Measurements from ENCODE around the gene DSCAM. TPM values are rescaled to one million over a fixed set of nuclear protein-coding genes. Genes with fewer than 3 reads are reported as not detected.

The DSCAM gene
- total and polyA plus RNA-seq, 12 donors: under 0.01 to 0.11 (median 0.07) TPM; not detected in 5

DNA sequence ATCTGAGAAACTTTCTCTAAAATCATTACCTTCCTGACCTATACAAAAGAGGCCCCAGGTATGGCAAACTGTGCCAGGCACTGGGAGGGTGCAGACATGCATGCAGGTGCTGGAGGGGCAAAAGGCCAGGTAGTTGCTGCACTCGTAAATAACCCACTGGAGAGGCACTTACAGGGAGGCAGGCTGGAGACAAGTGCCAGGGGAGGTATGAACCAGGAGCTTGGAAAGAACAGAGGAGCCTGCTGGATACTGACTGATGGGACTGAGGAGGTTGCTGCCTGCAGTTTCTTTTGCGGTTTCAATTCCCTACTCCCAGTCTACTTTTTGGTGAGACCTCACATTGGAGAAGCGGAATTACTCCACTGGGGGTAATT is 113.9 kb downstream of the DSCAM start:
- Histone ChIP-seq H3K4me1 (replicated peaks in 1 of 2) (no peaks in the 10 kb centered on the region), H3K27me3 (no peaks in the 10 kb centered on the region), H3K36me3 (replicated peaks in 1 of 2) (no peaks in the 10 kb centered on the region), H3K27ac (no peak overlapping the region), H3K9me3 (replicated peaks in 1 of 3) (no peaks in the 10 kb centered on the region), H3K4me3 (no peak overlapping the region)
- WGBS, 4 donors: 68 to 83% (median 80%) methylated on average over 3 of the region's 3 CpGs
- DNase-seq: no peak
- TF ChIP-seq POLR2A (IDR thresholded peaks at IDR 0.05): no peak
- TF ChIP-seq, protein P1, sequence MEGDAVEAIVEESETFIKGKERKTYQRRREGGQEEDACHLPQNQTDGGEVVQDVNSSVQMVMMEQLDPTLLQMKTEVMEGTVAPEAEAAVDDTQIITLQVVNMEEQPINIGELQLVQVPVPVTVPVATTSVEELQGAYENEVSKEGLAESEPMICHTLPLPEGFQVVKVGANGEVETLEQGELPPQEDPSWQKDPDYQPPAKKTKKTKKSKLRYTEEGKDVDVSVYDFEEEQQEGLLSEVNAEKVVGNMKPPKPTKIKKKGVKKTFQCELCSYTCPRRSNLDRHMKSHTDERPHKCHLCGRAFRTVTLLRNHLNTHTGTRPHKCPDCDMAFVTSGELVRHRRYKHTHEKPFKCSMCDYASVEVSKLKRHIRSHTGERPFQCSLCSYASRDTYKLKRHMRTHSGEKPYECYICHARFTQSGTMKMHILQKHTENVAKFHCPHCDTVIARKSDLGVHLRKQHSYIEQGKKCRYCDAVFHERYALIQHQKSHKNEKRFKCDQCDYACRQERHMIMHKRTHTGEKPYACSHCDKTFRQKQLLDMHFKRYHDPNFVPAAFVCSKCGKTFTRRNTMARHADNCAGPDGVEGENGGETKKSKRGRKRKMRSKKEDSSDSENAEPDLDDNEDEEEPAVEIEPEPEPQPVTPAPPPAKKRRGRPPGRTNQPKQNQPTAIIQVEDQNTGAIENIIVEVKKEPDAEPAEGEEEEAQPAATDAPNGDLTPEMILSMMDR (IDR thresholded peaks at IDR 0.05): no peak
- intact Hi-C loops (cut with DNase I): no loop called here

DNA sequence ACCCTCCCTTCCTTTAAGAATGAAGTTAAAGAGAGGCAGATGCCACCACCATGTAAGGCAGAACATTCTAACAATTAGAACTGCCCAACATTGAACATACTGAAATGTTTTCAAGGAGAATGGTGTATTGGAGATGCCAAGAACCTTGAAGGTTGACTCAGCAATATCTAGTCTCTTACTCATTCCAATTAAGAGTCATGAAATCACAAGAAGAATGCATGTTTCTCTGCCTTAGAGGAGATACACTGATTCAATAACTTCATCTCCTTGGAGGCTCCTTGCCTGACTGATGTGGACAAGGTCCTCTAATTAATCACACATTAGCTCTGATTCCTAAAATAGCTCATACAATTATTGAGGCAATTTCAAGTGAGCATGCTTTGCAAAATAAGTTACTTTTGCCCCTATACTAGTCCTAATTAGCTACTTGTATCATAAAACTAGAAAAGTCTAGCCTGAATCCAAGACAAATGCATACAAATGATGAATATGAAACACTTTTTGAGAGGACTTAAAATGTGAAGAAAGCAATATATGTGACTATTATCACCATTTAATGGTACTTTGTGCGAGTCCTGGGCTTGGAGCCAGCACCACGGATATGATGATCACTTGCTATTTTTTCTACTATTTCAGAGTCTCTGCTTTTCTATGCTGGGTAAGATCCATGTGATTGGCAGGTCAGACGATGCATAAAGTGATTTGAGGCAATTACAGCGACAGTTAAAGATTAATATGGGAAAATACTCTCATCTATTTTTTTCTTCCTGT is 114.5 kb downstream of the DSCAM start:
- intact Hi-C loops (cut with DNase I): no loop called here
- Histone ChIP-seq H3K36me3 (replicated peaks in 1 of 2) (no peaks in the 10 kb centered on the region), H3K27me3 (no peaks in the 10 kb centered on the region), H3K4me3 (no peak overlapping the region), H3K4me1 (replicated peaks in 1 of 2) (no peaks in the 10 kb centered on the region), H3K9me3 (replicated peaks in 1 of 3) (no peaks in the 10 kb centered on the region), H3K27ac (no peak overlapping the region)
- TF ChIP-seq, protein P1 (IDR thresholded peaks at IDR 0.05): no peak
- TF ChIP-seq POLR2A (IDR thresholded peaks at IDR 0.05): no peak
- 48 to 60% (median 56%) methylated on average over 4 of the region's 4 CpGs for WGBS, 4 donors
- DNase-seq: no peak

DNA sequence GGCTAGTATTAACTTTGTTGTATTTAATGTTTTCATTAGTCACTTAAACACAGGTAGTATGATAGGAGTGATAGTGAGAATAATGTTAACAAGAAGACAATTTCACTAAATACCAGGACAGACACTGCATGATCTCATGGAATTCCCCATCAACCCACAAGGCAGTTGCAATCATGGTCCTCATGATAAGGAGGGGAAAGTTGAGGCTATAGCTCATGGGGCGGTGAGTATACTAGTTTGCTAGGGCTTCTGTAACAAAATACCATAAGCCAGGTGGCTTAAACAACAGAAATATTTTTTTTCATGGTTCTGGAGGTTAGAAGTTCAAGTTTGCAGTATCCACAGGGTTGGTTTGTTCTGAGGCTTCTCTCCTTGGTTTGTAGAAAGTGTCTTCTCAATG is 115.8 kb downstream of the DSCAM start:
- 88 to 100% (median 94%) methylated on average over 1 of the region's 1 CpG for WGBS, 4 donors
- H3K4me3 ChIP-seq: no peak overlapping the region

DNA sequence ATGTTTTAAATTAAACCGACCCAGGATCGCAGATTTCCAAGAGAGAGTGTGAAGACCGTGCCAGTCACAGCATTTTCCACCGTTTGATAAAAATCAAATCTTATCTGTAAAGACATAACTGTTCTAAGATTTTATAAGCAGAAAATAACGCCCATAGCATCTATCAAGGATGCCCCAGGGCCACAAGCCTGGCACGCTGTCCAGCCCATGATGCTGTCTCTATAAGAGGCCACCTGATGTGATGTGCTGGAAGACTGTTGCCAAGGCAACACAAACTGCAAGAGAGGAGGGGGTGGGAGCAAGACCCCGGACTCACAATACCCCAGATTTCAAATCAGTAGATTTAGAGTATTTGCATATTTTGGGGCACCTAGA is 116.5 kb downstream of the DSCAM start:
- no peaks in the 10 kb centered on the region for H3K4me1 ChIP-seq (replicated peaks in 1 of 2)
- no peak for TF ChIP-seq POLR2A (IDR thresholded peaks at IDR 0.05)
- TF ChIP-seq, protein P1 (IDR thresholded peaks at IDR 0.05): no peak
- H3K27me3 ChIP-seq: no peaks in the 10 kb centered on the region
- no peaks in the 10 kb centered on the region for H3K36me3 ChIP-seq (replicated peaks in 1 of 2)
- intact Hi-C loops (cut with DNase I): no loop called here
- H3K27ac ChIP-seq: no peak overlapping the region
- no peaks in the 10 kb centered on the region for H3K9me3 ChIP-seq (replicated peaks in 1 of 3)
- H3K4me3 ChIP-seq: no peak overlapping the region
- DNase-seq: no peak
- 76 to 84% (median 77%) methylated on average over 7 of the region's 7 CpGs for WGBS, 4 donors

More for the DNA sequence above, 115.8 kb downstream of the DSCAM start:
- H3K27ac ChIP-seq: no peak overlapping the region
- TF ChIP-seq POLR2A (IDR thresholded peaks at IDR 0.05): no peak
- TF ChIP-seq, protein P1 (IDR thresholded peaks at IDR 0.05): no peak
- H3K27me3 ChIP-seq: no peaks in the 10 kb centered on the region
- intact Hi-C loops (cut with DNase I): no loop called here
- no peaks in the 10 kb centered on the region for H3K4me1 ChIP-seq (replicated peaks in 1 of 2)
- no peaks in the 10 kb centered on the region for H3K9me3 ChIP-seq (replicated peaks in 1 of 3)
- no peaks in the 10 kb centered on the region for H3K36me3 ChIP-seq (replicated peaks in 1 of 2)
- DNase-seq: no peak
